ENCODE measurements around the gene MAP7.
"Not testable (repeated sequence)": the region's sequence is repeated elsewhere in the genome, so short reads cannot be mapped to it uniquely, and the experiment has no call there.

MAP7 gene

DNA sequence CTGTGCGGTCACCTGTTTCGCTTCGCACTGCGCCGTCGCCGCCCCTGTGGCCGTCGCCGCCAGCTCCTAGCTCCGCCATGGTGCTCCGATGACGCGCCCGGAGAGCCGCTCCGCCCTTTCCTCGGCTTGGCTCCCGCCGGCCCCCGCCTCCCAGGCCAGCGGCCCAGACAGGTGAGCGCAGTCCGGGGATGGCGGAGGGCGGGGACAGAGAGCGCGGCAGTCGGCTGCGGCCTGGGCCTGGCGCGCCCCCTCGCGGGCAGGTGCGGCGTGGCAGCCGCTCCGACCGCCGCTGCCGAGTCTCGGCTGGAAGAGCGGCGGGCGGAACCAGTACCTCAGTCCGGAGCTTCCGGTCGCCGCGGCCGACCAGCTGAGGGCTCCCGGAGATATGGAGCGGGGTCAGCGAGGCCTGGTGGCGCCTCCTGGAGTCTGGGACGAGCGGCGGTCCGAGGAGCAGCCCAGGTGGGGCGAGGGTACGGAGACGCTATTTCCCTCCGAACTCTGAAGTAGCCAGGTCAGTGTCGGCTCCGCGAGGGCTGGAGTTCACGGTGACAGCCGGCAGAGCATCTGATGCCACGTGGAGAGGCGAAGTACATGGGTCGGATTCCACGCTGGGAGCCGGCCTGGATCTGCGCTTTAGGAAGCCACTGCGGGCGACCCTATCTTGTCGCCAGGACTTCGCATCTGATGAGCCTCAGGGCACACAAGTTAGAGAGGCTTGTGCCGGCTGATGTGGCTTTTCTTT is at the start of gene MAP7:
TSS of gene MAP7 (minus strand) at position 93 of the 742 bp plus-strand sequence. CDS start at position 79, 14 bp downstream.
- DNase-seq = no peak

DNA sequence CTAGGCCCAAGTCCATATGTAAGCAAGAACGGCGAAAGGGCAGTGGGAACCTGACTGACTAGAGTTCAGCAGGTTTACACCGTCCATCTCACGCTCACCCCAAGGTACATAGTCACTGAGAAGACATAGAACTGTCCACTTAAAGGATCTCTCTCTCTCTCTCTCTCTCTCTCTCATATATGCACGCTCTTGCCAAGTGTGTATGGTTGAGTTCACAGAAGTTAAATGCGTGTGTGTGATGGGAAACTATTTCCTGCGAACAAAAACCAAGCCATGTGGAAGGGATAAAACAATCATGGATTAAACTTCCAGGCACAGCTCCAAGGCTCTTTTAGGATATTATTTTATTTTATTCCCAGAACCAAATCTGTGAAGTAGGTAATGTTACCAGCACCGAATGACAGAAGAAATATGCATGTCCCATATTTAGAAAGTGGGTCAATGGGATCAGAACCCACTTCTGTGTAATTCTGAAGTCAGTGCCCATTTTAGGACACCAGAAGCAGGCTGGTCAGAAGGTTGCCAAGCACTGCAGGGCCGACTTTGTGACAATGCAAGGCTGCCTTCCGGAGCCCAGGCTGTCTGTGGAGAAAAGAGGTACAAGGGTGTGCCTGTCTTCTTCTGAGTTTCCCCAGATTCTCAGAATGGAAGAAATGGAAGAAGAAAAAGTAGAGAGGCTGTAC is 49.2 kb upstream of the MAP7 start:
- no peak for DNase-seq

DNA sequence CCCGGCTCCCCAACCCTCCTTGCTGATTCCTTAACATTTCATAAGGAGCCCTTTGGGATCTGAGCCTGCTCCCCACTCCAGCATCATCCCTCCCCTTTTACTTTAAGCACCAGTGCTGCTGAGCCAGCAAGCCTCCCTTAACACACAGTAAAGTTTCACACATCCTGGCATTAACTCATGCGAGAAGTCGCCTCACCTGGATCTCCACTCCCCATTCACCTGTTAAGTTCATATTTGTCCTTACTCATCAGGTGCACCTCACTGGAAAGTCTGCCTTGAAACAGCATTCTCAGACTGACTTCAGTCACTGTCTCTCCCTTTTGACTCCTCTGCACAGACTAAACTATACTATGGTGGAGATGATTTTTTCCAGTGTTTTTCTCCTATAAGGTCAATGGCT is 47.8 kb upstream of the MAP7 start:
- DNase-seq = no peak

DNA sequence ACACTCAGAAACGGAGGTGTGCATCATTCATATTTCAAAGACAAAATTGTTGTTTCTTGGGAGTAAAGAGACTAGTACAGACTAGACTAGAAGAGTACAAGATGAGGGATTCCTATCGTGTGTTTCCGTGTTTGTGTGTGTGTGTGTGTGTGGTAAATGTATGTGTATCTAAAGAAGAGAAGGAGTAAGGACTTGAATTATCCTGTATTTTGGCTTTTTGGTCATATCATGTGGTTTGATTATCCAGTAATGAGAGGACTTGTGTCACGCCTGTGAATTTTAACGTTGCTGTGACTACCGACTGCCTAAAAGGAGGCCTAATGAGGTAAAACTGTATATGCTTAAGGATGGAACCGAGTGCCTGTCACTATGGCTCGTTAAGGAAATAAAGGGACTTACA is 44.4 kb upstream of the MAP7 start:
- no peak for DNase-seq

DNA sequence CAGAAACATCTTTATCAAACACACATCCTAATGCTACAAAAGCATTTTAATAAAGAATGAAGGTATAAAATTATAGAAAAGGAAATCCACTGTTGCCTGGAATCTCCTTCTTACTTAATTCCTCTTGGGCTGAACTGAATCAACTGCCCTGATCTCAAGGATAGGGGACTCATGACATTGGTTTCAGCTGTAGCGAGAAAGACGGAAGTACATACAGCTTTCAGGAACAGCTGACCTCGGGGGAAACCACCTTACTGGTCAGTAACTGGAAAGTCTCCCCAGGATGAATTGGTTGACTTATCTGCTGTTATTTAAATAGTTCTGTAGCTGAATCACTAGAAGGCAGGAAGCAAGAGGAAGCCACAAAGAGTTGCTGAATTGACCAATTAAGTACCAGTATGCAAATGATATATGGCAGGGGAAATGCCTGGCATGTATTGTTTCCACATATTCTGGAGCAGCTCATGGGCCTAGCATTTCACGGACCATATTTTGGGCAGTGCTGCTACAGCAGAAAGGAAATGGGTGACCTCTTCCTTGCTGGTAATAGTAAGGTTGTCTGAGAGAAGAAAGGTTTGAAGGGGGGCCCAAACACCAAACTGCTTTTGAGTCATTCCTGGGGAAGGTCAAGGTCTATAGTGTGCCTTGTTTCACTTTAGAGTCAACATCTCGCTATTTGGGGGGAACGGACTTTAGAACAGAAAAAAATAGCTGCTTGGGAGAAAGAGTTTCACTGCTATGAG is 43.7 kb upstream of the MAP7 start:
- DNase-seq = no peak

DNA sequence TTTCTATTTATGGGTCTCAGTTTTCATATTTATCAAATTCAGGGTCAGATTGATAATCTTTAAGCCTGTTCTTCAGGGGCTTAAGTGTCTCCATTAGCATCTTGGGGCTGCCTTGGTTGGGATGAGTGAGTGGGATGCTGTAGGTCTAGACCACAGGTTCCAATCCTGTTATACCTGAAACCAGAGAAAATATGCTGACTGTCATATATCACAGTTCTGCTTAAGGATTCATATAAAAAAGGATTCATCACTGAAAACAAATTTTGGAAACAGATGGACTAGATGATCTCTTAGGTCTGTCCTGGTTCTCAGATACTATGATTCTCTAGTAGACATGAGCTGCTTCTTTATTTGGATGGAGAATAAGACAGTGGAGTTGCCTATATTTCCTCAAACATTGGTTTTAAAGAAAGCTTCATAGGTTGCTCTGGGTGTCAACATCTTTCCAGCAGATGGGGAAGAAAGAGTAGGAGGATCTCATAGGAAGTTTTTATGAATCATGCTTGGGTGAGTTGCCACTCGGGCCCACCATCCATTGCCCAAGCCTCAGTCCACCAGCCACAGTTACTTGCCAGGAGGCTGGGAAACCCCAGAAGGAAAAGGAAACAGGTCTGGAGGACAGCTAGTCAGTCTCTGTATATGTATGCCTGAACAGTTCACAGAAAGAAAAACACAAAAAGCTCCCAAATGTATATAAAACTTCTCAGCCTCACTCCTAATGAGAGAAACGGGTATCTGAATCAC is 42.9 kb upstream of the MAP7 start:
- no peak for DNase-seq

DNA sequence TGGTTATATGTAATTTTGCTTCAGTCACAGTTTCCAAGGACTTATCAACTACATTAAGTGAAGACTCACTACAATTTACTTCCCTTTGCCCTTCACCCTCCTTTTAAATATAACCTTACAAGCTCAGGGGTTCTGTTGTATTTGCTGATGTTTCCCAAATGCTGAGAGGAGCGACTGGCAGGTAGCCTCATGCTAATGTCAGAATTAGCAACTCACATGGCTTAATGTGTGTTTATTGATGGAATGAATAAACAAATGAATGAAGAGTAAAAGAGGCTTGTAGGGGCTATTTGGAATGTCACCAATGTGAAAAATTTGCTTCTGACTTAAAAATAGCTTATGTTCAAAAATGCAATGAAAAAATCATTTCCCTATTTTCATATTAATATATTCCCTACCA is 41.4 kb upstream of the MAP7 start:
- DNase-seq = no peak

DNA sequence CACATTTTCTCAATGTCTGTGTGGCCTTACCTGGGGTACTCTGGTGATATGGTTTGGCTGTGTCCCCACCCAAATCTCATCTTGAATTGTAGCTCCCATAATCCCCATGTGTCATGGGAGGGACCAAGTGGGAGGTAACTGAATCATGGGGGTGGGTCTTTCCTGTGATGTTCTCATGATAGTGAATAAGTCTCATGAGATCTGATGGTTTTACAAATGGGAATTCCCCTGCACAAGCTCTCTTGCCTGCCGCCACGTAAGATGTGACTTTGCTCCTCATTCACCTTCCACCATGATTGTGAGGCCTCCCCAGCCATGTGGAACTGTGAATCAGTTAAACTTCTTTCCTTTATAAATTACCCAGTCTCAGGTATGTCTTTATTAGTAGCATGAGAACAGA is 40.6 kb upstream of the MAP7 start:
- DNase-seq = not testable (repeated sequence)

DNA sequence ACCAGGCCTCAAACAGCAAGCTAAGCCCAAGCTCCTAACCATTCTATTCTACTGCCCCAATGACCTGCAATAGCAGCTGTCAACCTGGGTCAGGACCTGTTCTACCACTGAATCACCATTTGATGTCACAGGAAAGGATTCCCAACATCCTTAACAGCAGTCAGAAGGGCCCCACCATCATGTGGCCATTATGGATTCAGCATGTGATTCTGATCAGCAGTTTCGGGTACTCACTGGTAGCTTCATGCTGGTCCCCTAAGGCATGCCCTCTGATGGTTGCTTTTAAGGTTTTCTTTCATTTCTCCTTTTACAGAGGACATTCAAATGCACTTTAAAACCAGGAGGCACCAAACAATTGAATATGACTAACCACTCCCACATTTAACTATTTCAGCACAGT is 37.3 kb upstream of the MAP7 start:
- no peak for DNase-seq

DNA sequence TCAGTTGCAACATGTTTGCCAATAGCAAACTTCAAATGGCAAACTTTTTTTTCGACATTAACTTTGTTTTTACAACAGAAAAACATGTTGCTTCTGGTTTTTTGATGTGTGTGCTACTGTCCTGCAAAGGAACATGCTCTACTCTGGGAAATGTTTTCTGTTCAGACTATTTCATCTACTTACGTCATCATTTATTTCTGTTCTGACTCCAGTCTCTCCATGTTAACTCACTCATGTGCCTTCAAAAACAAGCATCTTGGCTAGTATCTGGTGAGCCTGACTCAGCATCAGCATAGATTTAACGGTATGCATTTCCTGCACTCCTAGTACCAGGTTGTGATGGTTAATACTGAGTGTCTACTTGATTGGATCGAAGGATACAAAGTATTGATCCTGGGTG is 36.1 kb upstream of the MAP7 start:
- no peak for DNase-seq

DNA sequence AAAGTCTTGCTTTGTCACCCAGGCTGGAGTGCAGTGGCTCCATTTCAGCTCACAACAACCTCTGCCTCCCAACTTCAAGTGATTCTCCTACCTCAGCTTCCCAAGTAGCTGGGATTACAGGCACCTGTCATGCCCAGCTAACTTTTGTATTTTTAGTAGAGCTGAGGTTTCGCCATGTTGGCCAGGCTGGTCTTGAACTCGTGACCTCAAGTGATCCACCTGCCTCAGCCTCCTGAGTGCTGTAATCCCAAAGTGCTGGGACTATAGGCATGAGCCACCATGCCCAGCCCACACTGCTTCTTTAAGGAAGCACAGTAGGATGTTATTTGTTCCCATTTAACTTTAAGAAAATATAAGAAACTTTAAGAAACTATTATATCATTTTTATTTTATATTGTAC is 35.3 kb upstream of the MAP7 start:
- DNase-seq = not testable (repeated sequence)

DNA sequence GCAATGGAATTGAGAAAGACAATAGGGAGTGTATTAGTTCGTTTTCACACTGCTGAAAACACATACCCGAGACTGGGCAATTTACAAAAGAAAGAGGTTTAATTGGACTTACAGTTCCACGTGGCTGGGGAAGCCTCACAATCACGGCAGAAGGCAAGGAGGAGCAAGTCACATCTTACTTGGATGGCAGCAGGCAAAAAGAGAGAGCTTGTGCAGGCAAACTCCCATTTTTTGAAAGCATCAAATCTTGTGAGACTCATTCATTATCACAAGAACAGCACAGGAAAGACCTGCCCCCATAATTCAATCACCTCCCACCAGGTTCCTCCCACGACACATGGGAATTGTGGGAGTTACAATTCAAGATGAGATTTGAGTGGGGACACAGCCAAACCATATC is 34.1 kb upstream of the MAP7 start:
- not testable (repeated sequence) for DNase-seq

DNA sequence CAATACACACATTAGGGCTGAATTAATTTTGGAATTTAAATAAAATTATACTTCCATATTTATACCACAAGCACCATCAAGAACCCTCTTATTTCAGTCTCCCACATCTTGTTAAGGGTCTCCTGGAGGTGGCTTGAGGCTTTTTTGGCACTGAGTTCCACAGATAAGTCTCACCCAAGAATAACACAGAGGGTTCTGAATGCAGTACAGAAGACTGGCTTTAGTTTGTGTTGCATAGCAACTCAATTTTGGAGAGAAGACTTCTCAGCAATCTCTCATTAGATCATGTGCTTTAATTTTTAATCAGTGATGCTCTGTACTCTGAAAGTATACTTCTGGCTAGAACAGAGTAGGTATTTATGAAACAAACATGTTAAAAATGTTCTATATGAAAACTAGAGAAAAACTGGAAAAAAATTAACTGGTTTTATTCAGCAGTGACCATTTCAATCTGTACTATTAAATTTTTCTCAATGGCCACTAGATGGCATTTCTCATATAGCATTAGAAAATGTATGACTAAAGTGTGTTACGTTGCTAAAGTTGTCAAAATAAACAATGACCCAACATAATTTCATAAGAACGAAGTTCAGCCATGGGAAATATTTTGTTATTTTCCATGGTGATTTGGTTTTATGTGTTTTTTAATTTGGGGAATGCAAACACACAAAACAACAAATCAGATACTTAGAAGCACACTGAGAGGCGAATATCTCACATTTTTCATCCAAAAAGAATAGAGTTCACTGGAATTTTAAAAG is 32.7 kb upstream of the MAP7 start:
- no peak for DNase-seq

DNA sequence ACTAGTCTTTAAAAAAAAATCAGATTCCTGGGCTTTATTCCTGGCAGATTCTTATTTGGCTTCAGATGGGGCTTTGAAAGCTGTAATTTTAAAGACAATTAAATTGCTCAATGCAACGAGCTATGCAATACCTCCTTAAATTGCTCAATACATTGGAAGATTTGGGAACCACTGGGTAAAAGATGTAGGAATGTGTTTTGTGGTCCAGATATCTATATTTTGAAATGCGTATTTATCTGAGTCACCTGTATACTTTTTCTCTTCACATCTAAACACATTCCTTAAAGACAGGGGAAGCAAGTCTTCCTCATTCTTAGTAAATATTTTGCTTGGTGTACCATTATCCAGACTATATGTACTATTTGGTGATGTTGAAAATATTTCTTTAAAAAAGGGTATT is 29.6 kb upstream of the MAP7 start:
- DNase-seq = no peak

DNA sequence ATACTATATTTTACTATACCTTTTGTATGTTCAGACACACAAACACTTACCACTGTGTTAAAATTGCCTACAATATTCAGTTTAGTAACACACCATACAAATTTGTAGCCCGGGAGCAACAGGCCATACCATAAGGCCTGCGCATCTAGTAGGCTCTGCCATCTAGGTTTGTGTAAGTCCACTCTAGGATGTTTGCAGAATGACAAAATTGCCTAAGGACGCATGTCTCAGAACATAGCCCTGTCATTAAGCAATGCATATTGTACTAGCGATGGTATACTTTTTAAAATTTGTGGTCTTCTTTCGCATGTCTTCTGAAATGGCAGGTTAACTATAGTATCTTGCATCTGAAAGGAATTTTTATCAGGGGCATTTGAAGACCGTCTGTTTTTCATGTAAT is 26.6 kb upstream of the MAP7 start:
- no peak for DNase-seq

DNA sequence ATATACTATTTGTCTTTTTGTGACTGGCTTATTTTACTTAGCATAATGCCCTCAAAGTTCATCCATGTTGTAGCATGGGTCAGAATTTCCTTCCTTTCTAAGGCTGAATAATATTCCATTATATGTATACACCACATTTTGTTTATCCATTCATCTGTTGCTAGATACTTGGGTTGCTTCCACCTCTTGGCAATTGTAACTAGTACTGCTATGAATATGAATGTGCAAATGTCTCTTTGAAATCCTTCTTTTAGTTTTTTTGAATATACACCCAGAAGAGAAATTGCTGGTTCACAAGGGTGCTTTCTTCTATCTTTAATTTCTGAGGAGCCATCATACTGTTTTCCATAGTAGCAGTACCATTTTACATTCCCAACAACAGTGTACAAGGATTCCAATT is 21.3 kb upstream of the MAP7 start:
- DNase-seq = no peak

DNA sequence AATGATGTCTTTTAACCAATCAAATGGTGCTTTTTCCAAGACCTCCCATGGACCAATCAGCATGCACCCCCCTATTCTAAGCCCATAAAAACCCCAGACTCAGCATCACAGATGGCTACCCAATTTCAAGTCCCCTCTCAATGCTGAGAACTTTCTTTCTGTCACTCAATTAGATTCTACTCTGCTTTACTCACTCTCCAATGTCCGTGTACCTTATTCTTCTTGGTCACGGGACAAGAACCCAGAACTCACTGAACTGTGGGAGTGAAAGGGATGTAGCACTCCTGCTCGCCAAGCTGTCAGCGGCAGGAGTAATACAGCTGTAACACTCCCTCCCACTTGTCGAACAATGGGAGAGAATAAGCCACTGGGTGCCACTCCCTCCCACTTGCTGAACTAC is 20.8 kb upstream of the MAP7 start:
- no peak for DNase-seq

DNA sequence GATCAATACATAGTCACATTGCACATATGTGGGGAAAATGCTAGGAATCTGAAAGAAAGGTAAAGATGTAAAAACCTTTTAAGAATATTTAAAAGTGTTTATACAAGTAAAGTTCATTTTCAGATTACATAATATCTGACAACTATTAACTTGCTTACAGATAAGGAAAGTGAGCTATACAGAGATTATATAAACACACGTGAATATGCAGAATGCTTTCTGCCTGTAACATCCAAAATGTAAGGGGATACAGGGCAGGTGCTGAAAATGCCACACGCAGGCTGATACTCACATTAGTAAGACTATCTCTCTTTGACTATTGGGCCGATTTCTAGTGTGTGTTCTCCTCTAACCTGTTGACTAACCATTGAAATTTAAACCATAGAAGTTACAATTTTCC is 17.9 kb upstream of the MAP7 start:
- DNase-seq = no peak

DNA sequence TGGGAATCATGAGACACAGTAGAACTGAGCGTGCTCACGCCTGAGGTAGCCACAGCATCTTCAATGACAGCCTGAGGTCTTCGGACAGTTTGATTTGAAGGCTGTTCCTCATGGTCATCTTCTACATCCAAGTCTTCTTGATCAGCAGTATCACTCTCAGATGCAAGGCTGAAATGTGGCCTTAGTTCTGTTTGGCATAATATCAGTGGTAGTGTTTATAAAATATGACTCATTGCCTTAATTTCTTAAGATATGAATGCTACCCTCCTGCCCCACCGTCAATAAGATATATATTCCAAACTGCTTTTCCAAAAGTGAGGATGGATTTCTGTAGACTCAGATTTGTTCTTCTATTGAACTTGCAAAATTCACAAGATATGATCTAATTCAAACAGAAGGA is 17.5 kb upstream of the MAP7 start:
- DNase-seq = no peak

DNA sequence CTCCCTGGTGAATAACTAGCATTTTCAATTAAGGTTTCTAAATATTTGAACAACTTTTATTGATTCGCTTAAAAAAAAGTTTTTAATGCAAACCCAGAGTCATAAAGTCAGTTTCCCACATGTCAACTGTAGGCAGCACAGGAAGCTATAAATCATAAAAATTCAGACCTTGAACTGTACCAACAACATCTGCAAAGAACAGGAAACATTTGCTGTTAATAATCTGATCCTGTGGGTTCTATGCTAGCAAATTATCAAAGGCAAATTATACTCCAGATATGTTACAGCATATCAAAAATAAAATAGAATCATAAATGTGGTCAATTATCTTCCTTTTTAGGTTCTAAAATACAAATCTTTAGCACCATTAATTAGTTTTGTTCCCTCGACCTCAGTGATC is 16.6 kb upstream of the MAP7 start:
- no peak for DNase-seq

DNA sequence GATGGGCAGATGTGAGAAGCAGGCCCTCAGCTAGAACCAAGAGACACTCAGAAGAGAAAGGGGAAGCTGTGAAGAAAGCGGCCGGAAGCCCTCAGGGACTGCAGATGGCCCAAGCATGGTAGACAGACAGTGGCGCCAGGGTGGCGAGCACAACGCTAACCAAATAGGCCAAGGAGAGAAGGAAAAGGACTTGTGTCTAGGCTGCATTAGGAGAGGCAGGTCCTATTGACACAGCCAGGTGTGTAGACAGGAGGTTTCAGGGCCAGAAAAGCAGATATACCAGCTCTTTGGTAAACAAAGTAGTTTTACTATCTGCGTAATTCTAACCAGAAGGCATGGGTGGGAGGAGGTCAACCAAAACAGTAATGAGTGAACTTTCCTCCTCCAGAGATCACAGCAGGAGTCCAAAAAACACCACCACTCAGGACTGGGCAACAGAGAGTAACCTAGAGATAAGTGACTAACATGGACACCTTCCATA is 15.8 kb upstream of the MAP7 start:
- no peak for DNase-seq

DNA sequence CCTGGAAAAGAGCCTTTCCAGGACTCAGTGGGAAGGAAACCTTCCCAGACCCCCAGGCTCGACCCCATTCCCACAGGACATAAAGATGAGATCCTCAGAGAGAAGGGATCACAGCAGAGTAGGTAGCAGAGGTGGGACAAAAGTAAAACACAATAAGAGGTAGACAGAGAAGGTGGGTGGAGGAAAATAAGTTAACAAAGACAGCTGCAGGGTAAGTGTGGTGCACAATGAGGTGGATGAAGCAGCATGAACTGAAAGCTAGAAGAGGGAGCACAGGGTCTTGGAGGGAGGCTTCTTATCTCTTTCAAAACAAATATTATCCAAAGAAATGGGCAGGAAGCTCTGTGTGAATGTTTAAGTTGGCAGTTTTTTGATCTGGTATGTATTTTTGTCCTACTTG is 14.0 kb upstream of the MAP7 start:
- DNase-seq = no peak

All from NCI-H1694 (cell line).